Astrocyte of the spinal cord (primary cell): ENCODE results near the gene CCT5.
"Not testable (repeated sequence)": the region's sequence is repeated elsewhere in the genome, so short reads cannot be mapped to it uniquely, and the experiment has no call there.

Experiments used
- DNase-seq: peaks from one replicate; pipeline ENCODE4 v3.0.0; 2011; ENCODE audit warnings: low read depth, low spot score
- H3K4me3 ChIP-seq: 2 replicates; pipeline ENCODE4 v1.5.1; 2011; ENCODE audit warnings: low read depth, mild to moderate bottlenecking, low read length, moderate library complexity
- in situ Hi-C: cut with HindIII; loops from 2 replicates; pipeline ENCODE4 v1.10.0; 2017; ENCODE audit warnings: low sequenced_read_pairs
- TF ChIP-seq, protein P1 (sequence below): IDR thresholded peaks from 2 replicates; pipeline ENCODE4 v1.5.1; 2012; ENCODE audit warnings: low read depth, mild to moderate bottlenecking, low read length, inconsistent platforms

The CCT5 gene

DNA sequence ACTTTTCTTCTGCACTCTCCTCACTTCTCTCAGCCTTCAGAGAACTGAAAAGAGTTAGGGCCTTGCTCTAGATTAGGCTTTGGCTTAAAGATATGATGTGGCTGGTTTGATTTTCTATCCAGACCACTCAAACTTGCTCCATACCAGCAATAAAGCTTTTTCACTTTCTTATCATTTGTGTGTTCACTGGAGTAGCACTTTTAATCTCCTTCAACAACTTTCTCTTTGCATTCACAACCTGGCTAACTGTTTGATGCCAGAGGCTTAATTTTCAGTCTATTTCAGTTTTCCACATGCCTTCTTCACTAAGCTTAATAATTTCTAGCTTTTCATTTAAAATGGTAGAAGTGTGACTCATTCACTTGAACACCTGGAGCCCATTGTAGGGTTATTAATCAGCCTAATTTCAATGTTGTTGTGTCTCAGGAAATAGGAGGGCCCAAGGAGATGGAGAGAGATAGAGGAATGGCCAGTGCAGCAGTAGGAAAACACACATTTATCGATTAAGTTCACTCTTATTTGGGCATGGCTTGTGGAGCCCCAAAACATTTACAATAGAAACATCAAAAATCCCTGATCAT lies 6.3 kb upstream of the CCT5 start:
- in situ Hi-C loops = no loop called here
- TF ChIP-seq, protein P1, sequence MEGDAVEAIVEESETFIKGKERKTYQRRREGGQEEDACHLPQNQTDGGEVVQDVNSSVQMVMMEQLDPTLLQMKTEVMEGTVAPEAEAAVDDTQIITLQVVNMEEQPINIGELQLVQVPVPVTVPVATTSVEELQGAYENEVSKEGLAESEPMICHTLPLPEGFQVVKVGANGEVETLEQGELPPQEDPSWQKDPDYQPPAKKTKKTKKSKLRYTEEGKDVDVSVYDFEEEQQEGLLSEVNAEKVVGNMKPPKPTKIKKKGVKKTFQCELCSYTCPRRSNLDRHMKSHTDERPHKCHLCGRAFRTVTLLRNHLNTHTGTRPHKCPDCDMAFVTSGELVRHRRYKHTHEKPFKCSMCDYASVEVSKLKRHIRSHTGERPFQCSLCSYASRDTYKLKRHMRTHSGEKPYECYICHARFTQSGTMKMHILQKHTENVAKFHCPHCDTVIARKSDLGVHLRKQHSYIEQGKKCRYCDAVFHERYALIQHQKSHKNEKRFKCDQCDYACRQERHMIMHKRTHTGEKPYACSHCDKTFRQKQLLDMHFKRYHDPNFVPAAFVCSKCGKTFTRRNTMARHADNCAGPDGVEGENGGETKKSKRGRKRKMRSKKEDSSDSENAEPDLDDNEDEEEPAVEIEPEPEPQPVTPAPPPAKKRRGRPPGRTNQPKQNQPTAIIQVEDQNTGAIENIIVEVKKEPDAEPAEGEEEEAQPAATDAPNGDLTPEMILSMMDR = no peak
- DNase-seq = no peak
- H3K4me3 ChIP-seq = no peak overlapping the region

DNA sequence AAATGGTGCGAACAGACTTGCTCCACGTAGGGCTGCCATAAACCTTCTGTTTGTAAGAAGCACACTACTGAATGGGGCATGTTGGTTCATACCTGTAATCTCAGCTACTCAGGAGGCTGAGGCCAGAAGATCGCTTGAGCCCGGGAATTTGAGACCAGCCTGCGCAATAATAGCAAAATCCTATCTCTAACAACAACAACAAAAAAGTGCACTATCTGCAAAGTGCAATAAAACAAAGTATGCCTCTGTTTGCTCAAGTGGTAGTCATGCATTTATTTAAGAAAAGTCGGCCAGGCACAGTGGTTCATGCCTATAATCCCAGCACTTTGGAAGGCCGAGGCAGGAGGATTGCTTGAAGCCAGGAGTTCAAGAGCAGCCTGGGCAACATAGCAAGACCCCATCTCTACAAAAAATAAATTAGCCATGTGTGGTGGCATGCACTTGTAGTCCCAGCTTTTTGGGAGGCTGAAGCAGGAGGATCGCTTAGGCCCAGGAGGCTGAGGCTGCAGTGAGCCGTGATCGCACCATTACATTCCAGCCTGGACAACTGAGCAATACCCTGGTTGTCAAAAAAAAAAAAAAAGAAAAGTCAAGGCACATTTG lies 5.6 kb upstream of the CCT5 start:
- TF ChIP-seq, protein P1 = no peak
- no peak overlapping the region for H3K4me3 ChIP-seq
- in situ Hi-C loops = no loop called here
- no peak for DNase-seq

DNA sequence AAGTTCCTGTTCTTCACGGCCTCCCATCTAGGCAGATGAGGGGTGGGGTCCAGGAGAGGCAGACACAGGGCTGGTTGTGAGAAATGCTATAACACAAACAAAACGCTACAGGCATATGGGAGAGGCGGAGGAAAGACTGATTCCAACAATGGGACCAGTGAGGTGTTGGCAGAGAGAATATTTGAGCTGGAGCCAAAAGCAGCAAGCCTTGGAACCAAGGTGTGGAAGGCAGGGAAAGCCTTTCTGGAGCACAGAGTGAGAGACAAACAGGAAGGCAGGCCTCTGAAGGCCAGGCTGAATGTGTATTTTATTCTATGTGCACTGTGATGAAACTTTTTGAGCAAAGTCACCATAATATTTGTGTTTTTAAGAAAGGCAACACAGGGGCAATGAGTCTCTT lies 3.3 kb upstream of the CCT5 start:
- TF ChIP-seq, protein P1 = no peak
- in situ Hi-C loops = no loop called here
- DNase-seq = no peak
- H3K4me3 ChIP-seq = no peak overlapping the region

DNA sequence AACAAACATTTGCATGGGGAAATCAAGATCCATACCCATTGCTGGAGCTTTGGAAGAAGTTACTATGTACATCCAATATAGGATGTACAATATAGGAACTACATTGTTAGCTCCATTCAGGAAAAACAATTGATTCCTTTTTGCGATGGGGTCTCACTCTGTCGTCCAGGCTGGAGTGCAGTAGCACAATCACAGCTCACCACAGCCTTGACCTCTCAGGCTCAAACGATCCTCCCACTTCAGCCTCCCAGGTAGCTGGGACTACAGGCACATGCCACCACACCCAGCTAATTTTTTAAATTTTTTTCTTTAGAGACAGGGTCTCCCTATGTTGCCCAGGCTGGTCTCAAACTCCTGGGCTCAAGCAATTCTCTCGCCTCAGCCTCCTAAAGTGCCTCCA lies 2.9 kb upstream of the CCT5 start:
- H3K4me3 ChIP-seq, DNase-seq, in situ Hi-C loops: not testable (repeated sequence)

DNA sequence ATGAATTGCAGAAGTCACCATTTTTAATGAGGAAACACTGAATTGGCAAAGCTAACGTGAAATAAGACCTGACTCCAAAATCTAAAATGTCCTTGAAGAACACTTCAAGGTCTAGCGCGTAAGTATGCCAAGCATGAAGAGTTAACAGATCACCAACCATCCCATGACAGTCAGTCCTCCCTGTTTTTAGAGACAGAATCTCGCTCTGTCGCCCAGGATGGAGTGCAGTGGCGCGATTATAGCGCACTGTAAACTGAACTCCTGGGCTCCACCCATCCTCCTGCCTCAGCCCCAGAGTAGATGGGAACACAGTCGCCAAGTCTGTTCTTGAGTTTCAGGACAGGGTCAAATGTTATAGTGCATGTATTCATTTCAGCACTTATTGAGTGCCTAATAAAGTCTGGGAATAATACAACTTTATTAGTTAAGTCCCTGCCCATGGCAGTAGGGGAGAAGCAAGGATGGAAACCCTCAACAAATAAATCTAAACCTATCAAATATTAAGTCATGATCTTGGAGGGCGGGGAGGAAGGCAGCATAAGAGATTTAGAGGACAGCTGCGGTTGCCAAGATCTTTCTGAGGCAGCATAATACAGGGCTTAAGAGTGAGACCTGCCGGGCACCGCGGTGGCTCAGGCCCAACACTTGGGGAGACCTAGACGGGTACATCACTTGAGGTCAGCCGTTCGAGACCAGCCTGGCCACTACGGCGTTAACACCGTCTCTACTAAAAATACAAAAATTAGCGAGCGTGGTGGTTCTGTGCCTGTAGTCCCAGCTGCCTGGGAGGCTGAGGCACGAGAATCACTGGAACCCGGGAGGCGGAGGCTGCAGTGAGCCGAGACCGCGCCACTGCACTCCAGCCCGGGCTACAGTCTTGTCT lies 1.5 kb upstream of the CCT5 start:
- in situ Hi-C loops = no loop called here
- H3K4me3 ChIP-seq = peak overlapping the region; percentile 87
- DNase-seq = no peak
- TF ChIP-seq, protein P1 = no peak

DNA sequence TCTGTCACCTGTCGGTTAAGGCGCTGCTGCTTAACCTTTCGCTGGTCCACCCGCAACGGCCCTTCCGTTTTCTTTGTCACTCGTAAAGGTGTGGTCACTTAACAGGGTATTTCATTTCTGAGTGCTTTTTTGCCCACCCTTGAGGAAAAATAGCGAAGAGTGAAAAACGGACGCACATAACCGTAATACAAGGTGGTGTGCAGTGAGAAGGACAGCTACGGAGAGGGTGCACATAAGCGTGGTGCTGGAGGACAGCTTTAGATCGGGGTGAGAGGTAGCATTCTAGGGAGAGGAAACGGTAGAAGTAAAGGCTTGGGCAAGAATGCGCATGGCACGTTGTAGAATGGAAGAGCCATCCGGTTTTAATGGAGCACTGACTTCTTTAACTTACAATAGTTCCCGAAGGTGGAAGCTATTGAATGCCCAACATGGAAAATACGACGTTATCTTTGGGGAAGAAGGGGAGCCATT lies 761 bp downstream of the CCT5 start:
- peak overlapping the region; percentile 87 for H3K4me3 ChIP-seq
- in situ Hi-C loops = no loop called here
- DNase-seq = peak; percentile 29
- TF ChIP-seq, protein P1 = no peak

DNA sequence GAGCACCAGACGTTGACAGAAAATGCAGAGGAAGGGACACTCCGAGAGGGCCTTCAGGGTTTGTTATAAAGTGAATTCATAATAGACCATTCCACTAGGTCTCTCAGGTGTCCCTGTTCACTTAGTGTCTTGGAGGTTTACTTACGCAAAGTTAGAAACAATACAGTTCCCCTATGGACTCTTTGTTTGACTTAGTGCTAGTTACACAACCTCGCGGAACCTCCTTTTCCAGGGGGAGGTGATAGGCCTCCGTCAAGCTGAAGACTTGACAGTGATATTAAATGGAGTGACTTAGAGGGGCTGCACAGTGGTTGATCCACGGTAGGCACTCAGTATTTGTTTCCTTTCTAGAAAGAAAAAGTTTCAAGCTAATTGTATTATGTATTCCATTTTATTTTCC lies 1.3 kb downstream of the CCT5 start:
- DNase-seq = no peak
- in situ Hi-C loops = no loop called here
- H3K4me3 ChIP-seq = peak overlapping the region; percentile 87
- TF ChIP-seq, protein P1 = no peak
